H1 (cell line): ENCODE measurements around the gene PPFIBP2. TPM values are rescaled to one million over a fixed set of nuclear protein-coding genes. Genes with fewer than 3 reads are reported as not detected.

ENCODE experiments used
- CTCF ChIA-PET: fragments of 300-600 bp; sonication (Branson Sonifier 250); formaldehyde crosslinking; loops from one replicate; lab custom pipeline; 2021; ENCODE audit not compliant: partially characterized antibody; lab: Charles Lee
- POLR2A ChIA-PET: fragments of 300-600 bp; sonication (Branson Sonifier 250); formaldehyde crosslinking; loops from one replicate; lab custom pipeline; 2021; ENCODE audit warnings: inconsistent platforms; ENCODE audit not compliant: partially characterized antibody; lab: Charles Lee
- DNase-seq, 2 experiments: peaks; one replicate each; pipeline versions ENCODE4 v3.0.0 to v3.0.0-alpha.2; 2010 to 2022; ENCODE audit warnings: low spot score in 2 of 2, low read depth in 1 of 2, mixed read lengths in 1 of 2
- FAIRE-seq: peaks from 2 replicates; lab custom pipeline; 2011; peaks lifted over from hg19 to GRCh38; lab: Jason Lieb, UNC
- H2AFZ ChIP-seq: 2 replicates; pipeline ENCODE4 v1.8.1; 2012; ENCODE audit warnings: low read length, inconsistent platforms
- H2AK5ac ChIP-seq: 2 replicates; pipeline ENCODE4 v1.6.1; 2013; ENCODE audit warnings: low read depth, low read length
- H2BK120ac ChIP-seq: replicated peaks from 2 replicates; pipeline ENCODE3; 2013; ENCODE audit warnings: low read depth, low read length, inconsistent platforms
- H2BK12ac ChIP-seq: 2 replicates; pipeline ENCODE4 v1.6.1; 2013; ENCODE audit warnings: low read depth, low read length
- H2BK15ac ChIP-seq: 2 replicates; pipeline ENCODE4 v1.6.1; 2013; ENCODE audit warnings: low read length
- H2BK20ac ChIP-seq: 2 replicates; pipeline ENCODE4 v1.6.1; 2013; ENCODE audit warnings: low read length
- H2BK5ac ChIP-seq: 2 replicates; pipeline ENCODE4 v1.6.1; 2013; ENCODE audit warnings: low read depth, low read length
- H3K14ac ChIP-seq: 2 replicates; pipeline ENCODE4 v1.6.1; 2013; ENCODE audit warnings: inconsistent platforms; ENCODE audit not compliant: insufficient read length
- H3K18ac ChIP-seq: 2 replicates; pipeline ENCODE4 v1.6.1; 2013; ENCODE audit warnings: low read length; ENCODE audit errors: extremely low read depth
- H3K23ac ChIP-seq: 2 replicates; pipeline ENCODE4 v1.6.1; 2013; ENCODE audit warnings: inconsistent platforms; ENCODE audit not compliant: insufficient read length
- H3K23me2 ChIP-seq: 2 replicates; pipeline ENCODE4 v1.6.1; 2013; ENCODE audit warnings: low read depth, low read length
- H3K27ac ChIP-seq: 2 replicates; pipeline ENCODE4 v1.6.1; 2011; ENCODE audit warnings: low read depth, low read length, inconsistent platforms
- H3K27me3 ChIP-seq, 4 experiments: replicated peaks in 1 of 4; 1 replicate in 1 of 4; 2 replicates in 3 of 4; pipeline versions ENCODE4 v1.6.1 to v1.8.1; 2011 to 2013; ENCODE audit warnings: low read length in 3 of 4, mild to moderate bottlenecking in 3 of 4, inconsistent platforms in 2 of 4, mixed read lengths in 2 of 4, moderate library complexity in 1 of 4; ENCODE audit not compliant: control insufficient read depth in 3 of 4, insufficient read depth in 3 of 4; ENCODE audit errors: extremely low read depth in 1 of 4
- H3K36me3 ChIP-seq, 4 experiments: 2 replicates each; pipeline versions ENCODE4 v1.6.1 to v1.8.1; 2011 to 2013; ENCODE audit warnings: mild to moderate bottlenecking in 4 of 4, low read length in 3 of 4, moderate library complexity in 2 of 4, control low read depth in 1 of 4, inconsistent platforms in 1 of 4; ENCODE audit not compliant: insufficient read depth in 4 of 4, control insufficient read depth in 2 of 4
- H3K4ac ChIP-seq: replicated peaks from 2 replicates; pipeline ENCODE3; 2013; ENCODE audit warnings: low read length, low read depth, mixed read lengths, inconsistent platforms; ENCODE audit not compliant: insufficient read length
- H3K4me1 ChIP-seq, 4 experiments: replicated peaks in 1 of 4; 1 replicate in 1 of 4; 2 replicates in 3 of 4; pipeline versions ENCODE4 v1.6.1 to v1.8.1; 2011 to 2013; ENCODE audit warnings: low read length in 3 of 4, inconsistent platforms in 2 of 4, mixed read lengths in 1 of 4; ENCODE audit not compliant: insufficient read depth in 4 of 4, control insufficient read depth in 3 of 4
- H3K4me2 ChIP-seq, 2 experiments: 2 replicates each; pipeline versions ENCODE4 v1.6.1 to v1.8.1; 2011 to 2013; ENCODE audit warnings: low read depth in 2 of 2, low read length in 2 of 2, control low read depth in 1 of 2, inconsistent platforms in 1 of 2, mild to moderate bottlenecking in 1 of 2; ENCODE audit not compliant: insufficient read depth in 1 of 2
- H3K4me3 ChIP-seq, 4 experiments: fragments of 200-600, 300-600 bp in 1 of 4; sonication (generic), shearing (Covaris generic), sonication (Bioruptor Twin) in 1 of 4; 2 replicates each; pipeline versions ENCODE4 v1.5.1 to v1.8.1; 2011 to 2016; ENCODE audit warnings: low read length in 4 of 4, low read depth in 3 of 4, control low read depth in 2 of 4, inconsistent platforms in 2 of 4, mild to moderate bottlenecking in 2 of 4, mixed read lengths in 1 of 4, moderate library complexity in 1 of 4; ENCODE audit not compliant: insufficient read depth in 2 of 4; ENCODE audit errors: extremely low read depth in 1 of 4
- H3K56ac ChIP-seq: replicated peaks from 2 replicates; pipeline ENCODE3; 2013; ENCODE audit warnings: low read depth, mild to moderate bottlenecking, mixed read lengths, low read length, inconsistent platforms; ENCODE audit not compliant: insufficient read length
- H3K79me1 ChIP-seq: 2 replicates; pipeline ENCODE4 v1.6.1; 2013; ENCODE audit warnings: low read depth, low read length, control low read depth
- H3K79me2 ChIP-seq, 2 experiments: 2 replicates each; pipeline versions ENCODE4 v1.6.1 to v1.8.1; 2012 to 2013; ENCODE audit warnings: low read length in 2 of 2, mild to moderate bottlenecking in 2 of 2, inconsistent platforms in 1 of 2; ENCODE audit not compliant: insufficient read depth in 2 of 2, control insufficient read depth in 1 of 2
- H3K9ac ChIP-seq, 4 experiments: replicated peaks in 1 of 4; 1 replicate in 1 of 4; 2 replicates in 3 of 4; pipeline versions ENCODE4 v1.6.1 to v1.8.1; 2011 to 2013; ENCODE audit warnings: low read depth in 3 of 4, low read length in 3 of 4, control low read depth in 2 of 4, mild to moderate bottlenecking in 2 of 4, moderate library complexity in 2 of 4, inconsistent platforms in 1 of 4; ENCODE audit errors: extremely low read depth in 1 of 4
- H3K9me3 ChIP-seq, 2 experiments: 2 replicates each; pipeline versions ENCODE4 v1.6.1 to v1.8.1; 2012 to 2013; ENCODE audit warnings: mild to moderate bottlenecking in 2 of 2, moderate library complexity in 2 of 2, control low read depth in 1 of 2, inconsistent platforms in 1 of 2, low read depth in 1 of 2, low read length in 1 of 2, mixed read lengths in 1 of 2; ENCODE audit not compliant: insufficient read depth in 2 of 2
- H4K20me1 ChIP-seq, 2 experiments: replicated peaks in 1 of 2; 2 replicates each; pipeline versions ENCODE3 to v1.8.1; 2011 to 2013; ENCODE audit warnings: inconsistent platforms in 2 of 2, low read length in 2 of 2, mild to moderate bottlenecking in 1 of 2; ENCODE audit not compliant: insufficient read depth in 2 of 2, control insufficient read depth in 1 of 2
- H4K5ac ChIP-seq: 2 replicates; pipeline ENCODE4 v1.6.1; 2013; ENCODE audit warnings: low read length, low read depth, mixed read lengths, inconsistent platforms; ENCODE audit not compliant: insufficient read length
- H4K8ac ChIP-seq: 2 replicates; pipeline ENCODE4 v1.8.0; 2013; ENCODE audit warnings: mild to moderate bottlenecking, moderate library complexity, low read length, inconsistent platforms; ENCODE audit not compliant: insufficient read depth; ENCODE audit errors: extremely low read depth
- H4K91ac ChIP-seq: replicated peaks from 2 replicates; pipeline ENCODE3; 2013; ENCODE audit warnings: low read length, mixed read lengths, inconsistent platforms; ENCODE audit not compliant: insufficient read length
- CBX8 ChIP-seq: fragments of 300-800, 300-1000 bp; sonication (generic); IDR thresholded peaks from 2 replicates; pipeline ENCODE4 v1.7.1; 2016; ENCODE audit warnings: low read depth, low read length, borderline replicate concordance
- EZH2 ChIP-seq: fragments of 200-600 bp; sonication (generic); IDR thresholded peaks from 2 replicates; pipeline ENCODE4 v1.7.1; 2012; ENCODE audit warnings: low read depth, mild to moderate bottlenecking, moderate library complexity, low read length, inconsistent platforms; ENCODE audit not compliant: severe bottlenecking
- HDAC2 ChIP-seq, 2 experiments: fragments of 300-600 bp in 1 of 2; sonication (generic) in 1 of 2; IDR thresholded peaks; 2 replicates each; pipeline ENCODE4 v1.6.1; 2011 to 2012; ENCODE audit warnings: low read depth in 2 of 2, low read length in 2 of 2, mild to moderate bottlenecking in 2 of 2, moderate library complexity in 2 of 2, borderline replicate concordance in 1 of 2, inconsistent platforms in 1 of 2
- JUN ChIP-seq: IDR thresholded peaks from 2 replicates; pipeline ENCODE4 v1.6.1; 2011; ENCODE audit warnings: low read depth, mild to moderate bottlenecking, improper control_type of control experiment, low read length
- MAFK ChIP-seq: IDR thresholded peaks from 2 replicates; pipeline ENCODE4 v1.6.1; 2012; ENCODE audit warnings: low read depth, mild to moderate bottlenecking, improper control_type of control experiment, low read length
- POLR2AphosphoS5 ChIP-seq: IDR thresholded peaks from 2 replicates; pipeline ENCODE4 v1.6.1; 2011; ENCODE audit warnings: low read depth, low read length
- RAD21 ChIP-seq, 2 experiments: IDR thresholded peaks in 1 of 2; conservative IDR thresholded peaks in 1 of 2; 2 replicates each; pipeline ENCODE4 v1.6.1; 2011; ENCODE audit warnings: low read depth in 2 of 2, low read length in 2 of 2, improper control_type of control experiment in 1 of 2, inconsistent platforms in 1 of 2, mild to moderate bottlenecking in 1 of 2, moderate library complexity in 1 of 2
- SIN3A ChIP-seq, 2 experiments: IDR thresholded peaks in 1 of 2; conservative IDR thresholded peaks in 1 of 2; 2 replicates each; pipeline ENCODE4 v1.6.1; 2011 to 2012; ENCODE audit warnings: low read length in 2 of 2, improper control_type of control experiment in 1 of 2, low read depth in 1 of 2, mild to moderate bottlenecking in 1 of 2
- SP2 ChIP-seq: IDR thresholded peaks from 2 replicates; pipeline ENCODE4 v1.6.1; 2012; ENCODE audit warnings: mild to moderate bottlenecking, low read length, inconsistent platforms
- WGBS, 2 experiments: shearing (Covaris generic) in 1 of 2; methylation state at CpG; one replicate each; pipeline versions ENCODE4 v1.1.6 to v1.1.7; 2013 to 2015; ENCODE audit warnings: low lambda C conversion rate in 2 of 2, mixed read lengths in 2 of 2, inconsistent platforms in 1 of 2, low coverage in 1 of 2, missing lambda C conversion rate in 1 of 2; ENCODE audit not compliant: insufficient replicate concordance in 2 of 2, insufficient coverage in 1 of 2, insufficient read length in 1 of 2; ENCODE audit errors: extremely low coverage in 1 of 2, missing lambda C conversion rate in 1 of 2; 5-methylcytosine and 5-hydroxymethylcytosine counted together
- polyA plus RNA-seq, 7 experiments: library from polyadenylated mRNA; depleted of rRNA in 3 of 7; stranded (reverse) in 5 of 7; unstranded in 2 of 7; fragments of >200 nt in 5 of 7; fragments of 200-250 nt in 2 of 7; gene quantifications; 1 replicate in 5 of 7; 2 replicates in 1 of 7; 4 replicates in 1 of 7; pipeline versions ENCODE4 v1.2.1 to v1.2.3, GENCODE V29; 2011 to 2013; ENCODE audit warnings: missing spikeins in 2 of 7, mixed read lengths in 2 of 7
- total RNA-seq: library from RNA; stranded (reverse); fragmentation: NEBNext Ultra II Directional; extraction: Animal tissue kit (Norgen Biotek cat#: 25700); gene quantifications from 2 replicates; pipeline ENCODE4 v1.2.1, GENCODE V29; 2021
- TF ChIP-seq, protein P1 (sequence below): IDR thresholded peaks from 2 replicates; pipeline ENCODE4 v1.6.1; 2011; ENCODE audit warnings: low read depth, mild to moderate bottlenecking, low read length; ENCODE audit not compliant: insufficient read depth
- TF ChIP-seq, protein P2 (sequence below): IDR thresholded peaks from 2 replicates; pipeline ENCODE4 v1.6.1; 2012; ENCODE audit warnings: low read length, inconsistent platforms

Gene PPFIBP2
- total and polyA plus RNA-seq, 2 of the 8 experiments (the other 6 are each of a cell fraction or from before 2014, with no cell fraction given): 5.5 to 9.8 TPM

DNA sequence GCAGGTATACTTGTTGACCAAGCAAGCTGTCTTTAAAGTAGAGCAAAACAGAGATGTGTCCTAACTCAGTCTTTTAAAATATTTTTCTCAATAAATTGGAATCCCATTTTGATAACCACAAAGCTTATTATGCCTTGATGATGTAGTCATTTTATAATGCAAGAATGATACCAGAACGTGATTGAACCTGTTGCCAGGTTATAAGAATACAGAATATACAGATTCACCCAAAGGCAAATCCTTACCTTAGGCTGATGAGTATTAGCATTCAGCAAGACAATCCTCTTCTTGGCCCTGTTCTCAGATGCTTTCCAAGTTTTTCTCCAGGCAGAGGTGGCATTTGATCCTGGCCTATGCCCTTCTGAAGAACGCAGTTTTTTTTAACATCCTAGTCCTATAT, 76.1 kb downstream of the PPFIBP2 start:
- Histone ChIP-seq H3K27me3 (no peaks in the 10 kb centered on the region), H2BK12ac (no peak overlapping the region), H3K9ac (no peak overlapping the region), H4K91ac (no peak overlapping the region), H4K8ac (no peak overlapping the region), H3K18ac (no peak overlapping the region), H3K4me3 (no peak overlapping the region), H3K27ac (no peak overlapping the region), H2BK120ac (no peak overlapping the region), H2BK5ac (no peak overlapping the region), H3K56ac (no peak overlapping the region), H3K4me1 (peaks cover 0 to 1% (median under 1%) of the 10 kb centered on the region in 4 experiments; a peak in 4 of 7 replicates), H3K79me2 (no peaks in the 10 kb centered on the region), H4K5ac (no peak overlapping the region), H3K4me2 (no peak overlapping the region), H3K4ac (no peak overlapping the region), H3K79me1 (no peaks in the 10 kb centered on the region), H2BK15ac (no peak overlapping the region), H2BK20ac (no peak overlapping the region), H2AFZ (no peak overlapping the region), H4K20me1 (no peaks in the 10 kb centered on the region), H3K9me3 (no peaks in the 10 kb centered on the region), H3K36me3 (no peaks in the 10 kb centered on the region), H3K14ac (no peak overlapping the region), H3K23me2 (no peaks in the 10 kb centered on the region), H3K23ac (no peak overlapping the region), H2AK5ac (no peak overlapping the region)
- 98% methylated on average over 2 of the region's 2 CpGs; no CpG with 5 or more reads in 1 of the 2 experiments for WGBS, 2 experiments
- DNase-seq (no peak), FAIRE-seq (no peak)
- CTCF ChIA-PET: interaction anchor here (0.7 to 1.5 kb wide), 2 partner anchors 11 to 19 kb away, joined by 4 to 5 read pairs; no protein-coding TSS in a partner anchor
- POLR2A ChIA-PET: no interaction called here
- TF ChIP-seq SIN3A (conservative IDR thresholded peaks at IDR 0.05 in 1 of 2, IDR thresholded peaks at IDR 0.05 in 1 of 2; ENCODE audit: low read depth in 1 of 2, low read length in 2 of 2) (no peak), POLR2AphosphoS5 (no peak), HDAC2 (IDR thresholded peaks at IDR 0.05; ENCODE audit: borderline replicate concordance in 1 of 2, low read depth in 2 of 2, low read length in 2 of 2) (no peak), SP2 (no peak), EZH2 (no peak), RAD21 (IDR thresholded peaks at IDR 0.05 in 1 of 2, conservative IDR thresholded peaks at IDR 0.05 in 1 of 2; ENCODE audit: low read depth in 2 of 2, low read length in 2 of 2) (no peak), MAFK (no peak), CBX8 (no peak), JUN (no peak)
- TF ChIP-seq, protein P1, sequence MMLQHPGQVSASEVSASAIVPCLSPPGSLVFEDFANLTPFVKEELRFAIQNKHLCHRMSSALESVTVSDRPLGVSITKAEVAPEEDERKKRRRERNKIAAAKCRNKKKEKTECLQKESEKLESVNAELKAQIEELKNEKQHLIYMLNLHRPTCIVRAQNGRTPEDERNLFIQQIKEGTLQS: no peak
- TF ChIP-seq, protein P2, sequence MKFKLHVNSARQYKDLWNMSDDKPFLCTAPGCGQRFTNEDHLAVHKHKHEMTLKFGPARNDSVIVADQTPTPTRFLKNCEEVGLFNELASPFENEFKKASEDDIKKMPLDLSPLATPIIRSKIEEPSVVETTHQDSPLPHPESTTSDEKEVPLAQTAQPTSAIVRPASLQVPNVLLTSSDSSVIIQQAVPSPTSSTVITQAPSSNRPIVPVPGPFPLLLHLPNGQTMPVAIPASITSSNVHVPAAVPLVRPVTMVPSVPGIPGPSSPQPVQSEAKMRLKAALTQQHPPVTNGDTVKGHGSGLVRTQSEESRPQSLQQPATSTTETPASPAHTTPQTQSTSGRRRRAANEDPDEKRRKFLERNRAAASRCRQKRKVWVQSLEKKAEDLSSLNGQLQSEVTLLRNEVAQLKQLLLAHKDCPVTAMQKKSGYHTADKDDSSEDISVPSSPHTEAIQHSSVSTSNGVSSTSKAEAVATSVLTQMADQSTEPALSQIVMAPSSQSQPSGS: no peak
